IPS-15b (cell line): ENCODE measurements around the gene MUC13.
"Not testable (repeated sequence)": the region's sequence is repeated elsewhere in the genome, so short reads cannot be mapped to it uniquely, and the experiment has no call there.

Experiments
- H3K27me3 ChIP-seq: one replicate; pipeline ENCODE4 v1.6.1; 2013; ENCODE audit warnings: low read length; ENCODE audit not compliant: control insufficient read depth, insufficient read depth
- H3K36me3 ChIP-seq: one replicate; pipeline ENCODE4 v1.6.1; 2013; ENCODE audit warnings: low read length; ENCODE audit not compliant: control insufficient read depth, insufficient read depth
- H3K4me1 ChIP-seq: one replicate; pipeline ENCODE4 v1.6.1; 2013; ENCODE audit warnings: mild to moderate bottlenecking, low read length; ENCODE audit not compliant: control insufficient read depth, insufficient read depth
- H3K4me3 ChIP-seq: one replicate; pipeline ENCODE4 v1.5.1; 2013; ENCODE audit warnings: low read depth, low read length
- H3K9ac ChIP-seq: one replicate; pipeline ENCODE4 v1.6.1; 2013; ENCODE audit warnings: low read depth, mild to moderate bottlenecking, low read length
- H3K9me3 ChIP-seq: one replicate; pipeline ENCODE4 v1.6.1; 2013; ENCODE audit warnings: mild to moderate bottlenecking, low read length; ENCODE audit not compliant: control insufficient read depth, insufficient read depth

Gene MUC13

GRCh38 chr3:124966521-124967445 is 32.2 kb upstream of the MUC13 start:
- no peaks in the 10 kb centered on the region for H3K27me3 ChIP-seq
- no peak overlapping the region for H3K4me3 ChIP-seq
- no peaks in the 10 kb centered on the region for H3K36me3 ChIP-seq
- no peak overlapping the region for H3K9ac ChIP-seq
- no peaks in the 10 kb centered on the region for H3K9me3 ChIP-seq
- H3K4me1 ChIP-seq: no peaks in the 10 kb centered on the region

- Histone ChIP-seq H3K9me3 (no peaks in the 10 kb centered on the region), H3K4me1 (no peaks in the 10 kb centered on the region), H3K9ac (no peak overlapping the region), H3K27me3 (no peaks in the 10 kb centered on the region), H3K4me3 (no peak overlapping the region), H3K36me3 (no peaks in the 10 kb centered on the region)
Measured at GRCh38 chr3:124965413-124965812, 30.9 kb upstream of the MUC13 start.

- Histone ChIP-seq H3K9me3 (no peaks in the 10 kb centered on the region), H3K27me3 (no peaks in the 10 kb centered on the region), H3K4me3 (no peak overlapping the region), H3K36me3 (no peaks in the 10 kb centered on the region), H3K4me1 (no peaks in the 10 kb centered on the region), H3K9ac (no peak overlapping the region)
Measured at GRCh38 chr3:124964387-124964786, 29.8 kb upstream of the MUC13 start.

- no peaks in the 10 kb centered on the region for H3K27me3 ChIP-seq
- no peaks in the 10 kb centered on the region for H3K36me3 ChIP-seq
- H3K9ac ChIP-seq: no peak overlapping the region
- no peak overlapping the region for H3K4me3 ChIP-seq
- H3K4me1 ChIP-seq: no peaks in the 10 kb centered on the region
- H3K9me3 ChIP-seq: no peaks in the 10 kb centered on the region
Measured at GRCh38 chr3:124963755-124964154, 29.2 kb upstream of the MUC13 start.

GRCh38 chr3:124962403-124962940 is 27.9 kb upstream of the MUC13 start:
- Histone ChIP-seq H3K4me3 (no peak overlapping the region), H3K4me1 (no peaks in the 10 kb centered on the region), H3K9ac (no peak overlapping the region), H3K9me3 (no peaks in the 10 kb centered on the region), H3K27me3 (no peaks in the 10 kb centered on the region), H3K36me3 (no peaks in the 10 kb centered on the region)

- Histone ChIP-seq H3K27me3 (no peaks in the 10 kb centered on the region), H3K9ac (no peak overlapping the region), H3K36me3 (no peaks in the 10 kb centered on the region), H3K9me3 (no peaks in the 10 kb centered on the region), H3K4me3 (no peak overlapping the region), H3K4me1 (no peaks in the 10 kb centered on the region)
Measured at GRCh38 chr3:124960698-124961097, 26.1 kb upstream of the MUC13 start.

- H3K4me1 ChIP-seq: no peaks in the 10 kb centered on the region
- H3K9me3 ChIP-seq: no peaks in the 10 kb centered on the region
Measured at GRCh38 chr3:124960105-124960504, 25.6 kb upstream of the MUC13 start.

GRCh38 chr3:124957951-124958350 is 23.4 kb upstream of the MUC13 start:
- not testable (repeated sequence) for H3K9ac ChIP-seq, H3K4me1 ChIP-seq, H3K27me3 ChIP-seq, H3K36me3 ChIP-seq, H3K4me3 ChIP-seq, H3K9me3 ChIP-seq

More at GRCh38 chr3:124960105-124960504, 25.6 kb upstream of the MUC13 start:
- H3K36me3 ChIP-seq: no peaks in the 10 kb centered on the region
- H3K9ac ChIP-seq: no peak overlapping the region
- no peaks in the 10 kb centered on the region for H3K27me3 ChIP-seq
- no peak overlapping the region for H3K4me3 ChIP-seq

- H3K27me3 ChIP-seq: no peaks in the 10 kb centered on the region
- no peak overlapping the region for H3K9ac ChIP-seq
- no peaks in the 10 kb centered on the region for H3K9me3 ChIP-seq
- H3K36me3 ChIP-seq: no peaks in the 10 kb centered on the region
- peaks cover 4% of the 10 kb centered on the region for H3K4me1 ChIP-seq
- no peak overlapping the region for H3K4me3 ChIP-seq
Measured at GRCh38 chr3:124952282-124952855, 17.8 kb upstream of the MUC13 start.

GRCh38 chr3:124951511-124952281 is 17.1 kb upstream of the MUC13 start:
- Histone ChIP-seq H3K9ac (no peak overlapping the region), H3K4me1 (peaks cover 4% of the 10 kb centered on the region), H3K36me3 (no peaks in the 10 kb centered on the region), H3K9me3 (no peaks in the 10 kb centered on the region), H3K27me3 (no peaks in the 10 kb centered on the region), H3K4me3 (no peak overlapping the region)

GRCh38 chr3:124950026-124950425 is 15.5 kb upstream of the MUC13 start:
- H3K9ac ChIP-seq: no peak overlapping the region
- no peaks in the 10 kb centered on the region for H3K9me3 ChIP-seq
- H3K4me3 ChIP-seq: no peak overlapping the region
- H3K4me1 ChIP-seq: peaks cover 4% of the 10 kb centered on the region
- H3K27me3 ChIP-seq: no peaks in the 10 kb centered on the region
- no peaks in the 10 kb centered on the region for H3K36me3 ChIP-seq
